B cell (primary cell): ENCODE results near the gene UGT1A9. TPM values are rescaled to one million over a fixed set of nuclear protein-coding genes. Genes with fewer than 3 reads are reported as not detected.

Experiments
- ATAC-seq: fragments of 200-7000 bp; cut with Tn5 transposase; one replicate; pipeline ENCODE4 v1.10.0; 2021; ENCODE audit warnings: low read depth, mild to moderate bottlenecking, moderate number of reproducible peaks, moderate library complexity
- CTCF ChIA-PET: fragments of 350-600 bp; sonication (Branson Sonifier 250); formaldehyde crosslinking; loops from one replicate; lab custom pipeline; 2021; ENCODE audit warnings: antibody characterized with exemption, inconsistent platforms; lab: Charles Lee
- POLR2A ChIA-PET: fragments of 350-600 bp; sonication (Branson Sonifier 250); formaldehyde crosslinking; loops from one replicate; lab custom pipeline; 2021; ENCODE audit warnings: antibody characterized with exemption; lab: Charles Lee
- DNase-seq: peaks from one replicate; pipeline ENCODE4 v3.0.0; 2013
- H2AFZ ChIP-seq: 2 replicates; pipeline ENCODE4 v1.6.1; 2012; ENCODE audit warnings: mild to moderate bottlenecking, low read depth, low read length; ENCODE audit not compliant: insufficient read depth, poor library complexity, severe bottlenecking
- H3K27ac ChIP-seq, 2 donors: 1 replicate in 1 of 2; 2 replicates in 1 of 2; pipeline ENCODE4 v1.5.1; 2012 to 2013; ENCODE audit warnings: low read length in 2 of 2, mild to moderate bottlenecking in 2 of 2, moderate library complexity in 1 of 2
- H3K27me3 ChIP-seq, 4 experiments: fragments of 200-600 bp in 1 of 4; sonication (generic) in 1 of 4; replicated peaks in 1 of 4; 1 replicate in 2 of 4; 2 replicates in 2 of 4; pipeline versions ENCODE4 v1.6.1 to v1.7.0; 2013 to 2016; ENCODE audit warnings: low read length in 3 of 4, mild to moderate bottlenecking in 2 of 4, mixed read lengths in 1 of 4, moderate library complexity in 1 of 4; ENCODE audit not compliant: insufficient read depth in 4 of 4, control insufficient read depth in 3 of 4; ENCODE audit errors: control extremely low read depth in 1 of 4
- H3K36me3 ChIP-seq, 2 experiments: replicated peaks in 1 of 2; 1 replicate in 1 of 2; 2 replicates in 1 of 2; pipeline versions ENCODE4 v1.6.1 to v1.7.1; 2013; ENCODE audit warnings: low read length in 1 of 2; ENCODE audit not compliant: insufficient read depth in 2 of 2, control insufficient read depth in 1 of 2; ENCODE audit errors: control extremely low read depth in 1 of 2, extremely low read depth in 1 of 2
- H3K4me1 ChIP-seq, 2 donors: fragments of 200-600 bp in 1 of 2; sonication (generic) in 1 of 2; 1 replicate in 1 of 2; 2 replicates in 1 of 2; pipeline versions ENCODE4 v1.5.1 to v1.6.1; 2013 to 2017; ENCODE audit warnings: low read length in 2 of 2; ENCODE audit not compliant: control insufficient read depth in 2 of 2, insufficient read depth in 2 of 2
- H3K4me2 ChIP-seq: replicated peaks from 2 replicates; pipeline ENCODE3; 2012; ENCODE audit warnings: mild to moderate bottlenecking, low read depth, low read length; ENCODE audit not compliant: poor library complexity, severe bottlenecking
- H3K4me3 ChIP-seq, 5 experiments: fragments of 200-600 bp in 1 of 5; sonication (generic) in 1 of 5; 1 replicate in 3 of 5; 2 replicates in 2 of 5; pipeline versions ENCODE4 v1.5.1 to v1.7.0; 2011 to 2016; ENCODE audit warnings: low read length in 4 of 5, mild to moderate bottlenecking in 4 of 5, low read depth in 2 of 5, control low read depth in 1 of 5, moderate library complexity in 1 of 5; ENCODE audit not compliant: insufficient read depth in 1 of 5; ENCODE audit errors: control extremely low read depth in 1 of 5, extremely low read depth in 1 of 5
- H3K79me2 ChIP-seq: fragments of 200-600 bp; sonication (generic); one replicate; pipeline ENCODE4 v1.6.0; 2016; ENCODE audit warnings: low read length; ENCODE audit not compliant: control insufficient read depth, insufficient read depth
- H3K9ac ChIP-seq: fragments of 200-600 bp; sonication (generic); 2 replicates; pipeline ENCODE4 v1.6.1; 2017; ENCODE audit warnings: mild to moderate bottlenecking, low read length, moderate library complexity
- H3K9me3 ChIP-seq, 3 donors: one replicate each; pipeline versions ENCODE4 v1.6.1 to v1.7.1; 2013; ENCODE audit warnings: low read length in 2 of 3; ENCODE audit not compliant: control insufficient read depth in 2 of 3, insufficient read depth in 1 of 3; ENCODE audit errors: control extremely low read depth in 1 of 3
- H4K20me1 ChIP-seq: 2 replicates; pipeline ENCODE4 v1.6.0; 2012; ENCODE audit warnings: mild to moderate bottlenecking, low read length; ENCODE audit not compliant: insufficient read depth, control insufficient read depth, poor library complexity, severe bottlenecking
- H3K27ac Mint-ChIP-seq: one replicate; pipeline ENCODE4 v1.8.0; 2021; ENCODE audit warnings: mixed read lengths
- H3K27me3 Mint-ChIP-seq: one replicate; pipeline ENCODE4 v1.8.0; 2021; ENCODE audit warnings: mixed read lengths
- H3K4me1 Mint-ChIP-seq: one replicate; pipeline ENCODE4 v1.8.0; 2021; ENCODE audit warnings: mixed read lengths
- H3K4me3 Mint-ChIP-seq: one replicate; pipeline ENCODE4 v1.8.0; 2021; ENCODE audit warnings: mixed read lengths
- H3K9me3 Mint-ChIP-seq: one replicate; pipeline ENCODE4 v1.8.0; 2022; ENCODE audit warnings: mixed read lengths; ENCODE audit not compliant: insufficient read depth
- EZH2 ChIP-seq: IDR thresholded peaks from 2 replicates; pipeline ENCODE4 v1.6.1; 2012; ENCODE audit warnings: borderline replicate concordance, low read depth, mild to moderate bottlenecking, moderate library complexity, low read length; ENCODE audit not compliant: insufficient read depth, poor library complexity, severe bottlenecking
- WGBS: methylation state at CpG from one replicate; pipeline ENCODE4 v1.1.5; 2013; ENCODE audit warnings: missing lambda C conversion rate; ENCODE audit not compliant: insufficient coverage; 5-methylcytosine and 5-hydroxymethylcytosine counted together
- intact Hi-C: fragments of 100-400 bp; cut with micrococcal nuclease; formaldehyde crosslinking; loops from one replicate; pipeline ENCODE4 v1.10.0; 2022
- polyA plus RNA-seq: library from polyadenylated mRNA; depleted of rRNA; stranded (reverse); fragments of >200 nt; gene quantifications from 2 replicates; pipeline ENCODE4 v1.2.3, GENCODE V29; 2012
- total RNA-seq, 2 donors: library from RNA; stranded (reverse); fragments of 120-200 nt in 1 of 2; gene quantifications; 1 replicate in 1 of 2; 2 replicates in 1 of 2; pipeline versions ENCODE4 v1.2.3 to v1.2.4, GENCODE V29; 2013 to 2022
- TF ChIP-seq, protein P1 (sequence below): fragments of 200-600 bp; IDR thresholded peaks from one replicate; pipeline ENCODE4 v1.8.0; 2022; ENCODE audit warnings: antibody characterized with exemption, mild to moderate bottlenecking

Gene UGT1A9
- total and polyA plus RNA-seq, 2 donors (not counting 1 experiment from before 2014, with no cell fraction given): not detected

DNA sequence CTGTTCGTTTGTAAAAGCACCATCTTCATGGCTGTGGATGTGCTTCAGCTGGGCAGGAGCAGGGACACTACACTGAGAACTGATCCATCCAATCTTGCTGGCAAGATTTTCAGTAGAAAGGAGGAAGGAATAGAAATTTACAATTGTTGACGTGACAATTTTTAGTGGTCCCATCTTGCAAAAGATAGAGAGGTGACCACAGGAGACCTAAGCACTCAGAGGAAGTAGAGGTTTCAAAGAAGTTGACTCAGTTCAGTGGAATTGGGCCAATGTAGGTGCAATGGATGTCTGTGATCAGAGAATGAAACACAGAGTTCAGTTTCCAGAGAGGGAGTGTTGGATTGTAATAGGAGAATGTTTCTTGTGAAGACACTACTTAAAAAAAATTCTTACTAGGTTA, 42.4 kb downstream of the UGT1A9 start:
- POLR2A ChIA-PET: no interaction called here
- Histone ChIP-seq H3K79me2 (no peaks in the 10 kb centered on the region), H3K9me3 (no peaks in the 10 kb centered on the region), H3K4me1 (no peaks in the 10 kb centered on the region), H3K27ac (no peak overlapping the region), H3K36me3 (no peaks in the 10 kb centered on the region), H3K27me3 (peaks cover 0 to 8% (median 0%) of the 10 kb centered on the region in 4 experiments), H3K9ac (no peak overlapping the region), H3K4me3 (no peak overlapping the region), H4K20me1 (no peaks in the 10 kb centered on the region), H2AFZ (no peak overlapping the region), H3K4me2 (no peak overlapping the region)
- WGBS: 78% methylated on average over 2 of the region's 2 CpGs
- DNase-seq (no peak), ATAC-seq (no peak)
- H3K27me3 Mint-ChIP-seq: peaks cover 35% of the 10 kb centered on the region
- intact Hi-C loops: no loop called here
- H3K4me3 Mint-ChIP-seq: no peak overlapping the region
- no peaks in the 10 kb centered on the region for H3K9me3 Mint-ChIP-seq
- no peak overlapping the region for H3K27ac Mint-ChIP-seq
- TF ChIP-seq EZH2: no peak
- H3K4me1 Mint-ChIP-seq: peaks cover 3% of the 10 kb centered on the region
- CTCF ChIA-PET: no interaction called here

DNA sequence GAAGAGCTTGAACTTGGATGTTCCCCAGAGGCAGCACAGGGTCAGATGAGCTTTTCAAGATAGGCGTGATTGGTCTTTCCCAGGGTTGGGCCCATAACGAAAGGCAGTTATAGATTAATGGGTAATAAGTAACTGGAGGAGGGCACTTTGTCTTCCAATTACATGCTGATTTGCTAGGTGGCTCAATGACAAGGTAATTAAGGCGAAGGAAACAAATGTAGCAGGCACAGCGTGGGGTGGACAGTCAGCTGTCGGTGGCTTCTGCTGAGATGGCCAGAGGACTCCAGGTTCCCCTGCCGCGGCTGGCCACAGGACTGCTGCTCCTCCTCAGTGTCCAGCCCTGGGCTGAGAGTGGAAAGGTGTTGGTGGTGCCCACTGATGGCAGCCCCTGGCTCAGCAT, 46.9 kb downstream of the UGT1A9 start, which contains the start of gene UGT1A4:
Gene UGT1A4, plus strand, starts transcription at position 185 of the 400 bp plus-strand sequence. Its CDS starts 85 bp downstream, at position 270.
- Histone ChIP-seq H3K4me1 (no peaks in the 10 kb centered on the region), H3K79me2 (no peaks in the 10 kb centered on the region), H3K27ac (no peak within 1 kb of the TSS), H4K20me1 (no peaks in the 10 kb centered on the region), H3K27me3 (peaks cover 0 to 8% (median 1%) of the 10 kb centered on the region in 4 experiments), H3K4me3 (no peak within 1 kb of the TSS), H3K36me3 (no peaks in the 10 kb centered on the region), H3K4me2 (no peak within 1 kb of the TSS), H3K9ac (no peak within 1 kb of the TSS), H2AFZ (no peak within 1 kb of the TSS), H3K9me3 (no peaks in the 10 kb centered on the region)
- CTCF ChIA-PET: interaction anchor here (0.6 kb wide), 1 partner anchor 14 kb away, joined by 3 read pairs; no protein-coding TSS in a partner anchor
- POLR2A ChIA-PET: no interaction called here
- H3K4me1 Mint-ChIP-seq: no peaks in the 10 kb centered on the region
- H3K27ac Mint-ChIP-seq: no peak within 1 kb of the TSS
- no peak for DNase-seq
- 88% methylated on average over 7 of the region's 7 CpGs for WGBS
- peaks cover 36% of the 10 kb centered on the region for H3K27me3 Mint-ChIP-seq
- intact Hi-C loops: no loop called here
- no peak within 1 kb of the TSS for H3K4me3 Mint-ChIP-seq
- no peaks in the 10 kb centered on the region for H3K9me3 Mint-ChIP-seq
- no peak for TF ChIP-seq EZH2
- TF ChIP-seq, protein P1, sequence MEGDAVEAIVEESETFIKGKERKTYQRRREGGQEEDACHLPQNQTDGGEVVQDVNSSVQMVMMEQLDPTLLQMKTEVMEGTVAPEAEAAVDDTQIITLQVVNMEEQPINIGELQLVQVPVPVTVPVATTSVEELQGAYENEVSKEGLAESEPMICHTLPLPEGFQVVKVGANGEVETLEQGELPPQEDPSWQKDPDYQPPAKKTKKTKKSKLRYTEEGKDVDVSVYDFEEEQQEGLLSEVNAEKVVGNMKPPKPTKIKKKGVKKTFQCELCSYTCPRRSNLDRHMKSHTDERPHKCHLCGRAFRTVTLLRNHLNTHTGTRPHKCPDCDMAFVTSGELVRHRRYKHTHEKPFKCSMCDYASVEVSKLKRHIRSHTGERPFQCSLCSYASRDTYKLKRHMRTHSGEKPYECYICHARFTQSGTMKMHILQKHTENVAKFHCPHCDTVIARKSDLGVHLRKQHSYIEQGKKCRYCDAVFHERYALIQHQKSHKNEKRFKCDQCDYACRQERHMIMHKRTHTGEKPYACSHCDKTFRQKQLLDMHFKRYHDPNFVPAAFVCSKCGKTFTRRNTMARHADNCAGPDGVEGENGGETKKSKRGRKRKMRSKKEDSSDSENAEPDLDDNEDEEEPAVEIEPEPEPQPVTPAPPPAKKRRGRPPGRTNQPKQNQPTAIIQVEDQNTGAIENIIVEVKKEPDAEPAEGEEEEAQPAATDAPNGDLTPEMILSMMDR: no peak
- ATAC-seq: no peak
